DOHH2 (cell line): ENCODE data around the gene BATF.
A peak's percentile ranks its signal among the peaks of the same experiment; 100 is the strongest.

Experiments
- H3F3A ChIP-seq: fragments of 200-600 bp; sonication (generic), shearing (Covaris generic); 2 replicates; pipeline ENCODE4 v1.6.0; 2016; ENCODE audit warnings: antibody characterized with exemption, mild to moderate bottlenecking; ENCODE audit not compliant: control insufficient read depth, insufficient read depth
- H3K27ac ChIP-seq: fragments of 200-600 bp; sonication (generic); 2 replicates; pipeline ENCODE4 v1.5.1; 2014; ENCODE audit warnings: low read depth, mild to moderate bottlenecking, low read length, moderate library complexity
- H3K27me3 ChIP-seq: fragments of 200-600 bp; sonication (generic); 2 replicates; pipeline ENCODE4 v1.6.1; 2014; ENCODE audit warnings: mild to moderate bottlenecking, low read length, mixed read lengths; ENCODE audit not compliant: control insufficient read depth
- H3K36me3 ChIP-seq: fragments of 200-600 bp; sonication (generic); 2 replicates; pipeline ENCODE4 v1.6.1; 2014; ENCODE audit warnings: mild to moderate bottlenecking, low read length, moderate library complexity, mixed read lengths; ENCODE audit not compliant: control insufficient read depth
- H3K4me1 ChIP-seq: fragments of 200-600 bp; sonication (generic); 2 replicates; pipeline ENCODE4 v1.6.1; 2014; ENCODE audit warnings: mild to moderate bottlenecking, low read length, mixed read lengths; ENCODE audit not compliant: control insufficient read depth
- H3K4me2 ChIP-seq: fragments of 200-600 bp; sonication (generic); 2 replicates; pipeline ENCODE4 v1.6.0; 2014; ENCODE audit warnings: mild to moderate bottlenecking, low read length, moderate library complexity
- H3K4me3 ChIP-seq: fragments of 200-600 bp; sonication (generic); 2 replicates; pipeline ENCODE4 v1.5.1; 2014; ENCODE audit warnings: mild to moderate bottlenecking, low read length, mixed read lengths
- H3K79me2 ChIP-seq: fragments of 200-600 bp; sonication (generic); 2 replicates; pipeline ENCODE4 v1.6.1; 2014; ENCODE audit warnings: mild to moderate bottlenecking, low read length, mixed read lengths; ENCODE audit not compliant: control insufficient read depth
- H3K9me2 ChIP-seq: fragments of 200-600 bp; sonication (generic); replicated peaks from 2 replicates; pipeline ENCODE4 v1.6.1; 2014; ENCODE audit warnings: mild to moderate bottlenecking, low read length, mixed read lengths; ENCODE audit not compliant: control insufficient read depth
- H3K9me3 ChIP-seq: fragments of 200-600 bp; sonication (generic); 2 replicates; pipeline ENCODE4 v1.6.1; 2014; ENCODE audit warnings: antibody characterized with exemption, low read length, mixed read lengths; ENCODE audit not compliant: control insufficient read depth, insufficient read depth
- H4K20me1 ChIP-seq: fragments of 200-600 bp; sonication (generic); 2 replicates; pipeline ENCODE4 v1.6.0; 2014; ENCODE audit warnings: low read depth, mild to moderate bottlenecking, antibody characterized with exemption, low read length, moderate library complexity; ENCODE audit not compliant: control insufficient read depth, insufficient read depth
- CTCF ChIP-seq: fragments of 200-600 bp; sonication (generic); IDR thresholded peaks from one replicate; pipeline ENCODE4 v1.5.1; 2014; ENCODE audit warnings: antibody characterized with exemption, mild to moderate bottlenecking, low read depth, low read length; ENCODE audit not compliant: poor library complexity, severe bottlenecking
- EZH2phosphoT487 ChIP-seq: fragments of 200-600 bp; sonication (generic); IDR thresholded peaks from 2 replicates; pipeline ENCODE4 v1.6.1; 2017; ENCODE audit warnings: borderline replicate concordance, mild to moderate bottlenecking, antibody characterized with exemption, low read length, moderate library complexity, mixed read lengths

Gene BATF

GRCh38 chr14:75559045-75559444 is 36.8 kb downstream of the BATF start:
- H3F3A ChIP-seq = no peaks in the 10 kb centered on the region
- no peaks in the 10 kb centered on the region for H3K36me3 ChIP-seq
- H3K4me3 ChIP-seq = no peak overlapping the region
- no peaks in the 10 kb centered on the region for H3K9me2 ChIP-seq
- no peaks in the 10 kb centered on the region for H4K20me1 ChIP-seq
- H3K27ac ChIP-seq = no peak overlapping the region
- no peaks in the 10 kb centered on the region; the same call in 1 of the 2 replicates for H3K4me1 ChIP-seq
- H3K27me3 ChIP-seq = peaks cover 27% of the 10 kb centered on the region
- H3K4me2 ChIP-seq = no peak overlapping the region
- no peaks in the 10 kb centered on the region for H3K9me3 ChIP-seq
- TF ChIP-seq EZH2phosphoT487 = no peak
- no peak for TF ChIP-seq CTCF
- no peaks in the 10 kb centered on the region for H3K79me2 ChIP-seq

DNA sequence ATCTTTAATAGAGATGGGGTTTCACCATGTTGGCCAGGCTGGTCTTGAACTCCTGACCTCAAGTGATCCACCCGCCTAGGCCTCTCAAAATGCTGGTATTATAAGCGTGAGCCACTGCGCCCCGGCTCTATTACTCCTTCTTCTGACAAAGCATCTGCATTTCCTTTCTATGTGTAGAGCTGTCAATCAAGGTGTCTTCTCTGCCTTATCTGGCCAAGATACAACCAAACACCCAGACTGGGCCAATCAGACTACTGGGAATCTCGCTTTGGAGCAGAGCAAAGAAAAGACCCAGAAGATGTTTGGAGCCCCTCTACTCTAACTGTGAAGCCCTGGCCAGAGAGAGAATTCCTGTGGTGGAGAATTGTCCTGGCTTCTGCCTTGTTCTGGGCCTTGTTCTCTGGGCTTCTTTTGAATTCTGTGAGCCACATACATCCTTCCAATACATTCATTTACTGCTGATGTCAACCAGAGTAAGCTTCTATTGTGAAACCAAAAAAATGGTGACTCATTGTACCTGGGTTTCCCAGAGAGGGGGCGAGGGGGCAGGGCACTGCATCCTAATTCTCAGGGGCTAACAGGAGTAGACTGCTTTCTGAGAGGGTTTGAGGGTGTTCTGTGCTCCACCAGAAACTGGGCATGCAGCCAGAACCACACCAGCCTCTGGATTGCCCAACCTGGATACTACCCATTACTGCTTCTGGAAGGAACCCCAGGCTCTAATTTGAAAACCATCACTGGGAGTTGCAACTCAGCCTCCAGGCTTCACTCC is 37.4 kb downstream of the BATF start:
- H3K4me1 ChIP-seq = no peaks in the 10 kb centered on the region; the same call in 1 of the 2 replicates
- no peaks in the 10 kb centered on the region for H4K20me1 ChIP-seq
- no peak overlapping the region for H3K4me2 ChIP-seq
- no peaks in the 10 kb centered on the region for H3K36me3 ChIP-seq
- H3K79me2 ChIP-seq = no peaks in the 10 kb centered on the region
- peaks cover 25% of the 10 kb centered on the region for H3K27me3 ChIP-seq
- no peak overlapping the region for H3K27ac ChIP-seq
- no peak for TF ChIP-seq EZH2phosphoT487
- no peak for TF ChIP-seq CTCF
- H3K9me2 ChIP-seq = no peaks in the 10 kb centered on the region
- H3K9me3 ChIP-seq = no peaks in the 10 kb centered on the region
- no peak overlapping the region for H3K4me3 ChIP-seq
- no peaks in the 10 kb centered on the region for H3F3A ChIP-seq

GRCh38 chr14:75561013-75561432 is 38.8 kb downstream of the BATF start:
- H3K9me2 ChIP-seq = no peaks in the 10 kb centered on the region
- no peaks in the 10 kb centered on the region for H3K36me3 ChIP-seq
- no peaks in the 10 kb centered on the region for H3K79me2 ChIP-seq
- no peaks in the 10 kb centered on the region for H3K9me3 ChIP-seq
- no peak overlapping the region for H3K4me2 ChIP-seq
- TF ChIP-seq CTCF (peak; percentile 94), EZH2phosphoT487 (no peak)
- H3K4me3 ChIP-seq = no peak overlapping the region
- H3F3A ChIP-seq = no peaks in the 10 kb centered on the region
- H3K4me1 ChIP-seq = no peaks in the 10 kb centered on the region; the same call in 1 of the 2 replicates
- peaks cover 28% of the 10 kb centered on the region for H3K27me3 ChIP-seq
- H3K27ac ChIP-seq = no peak overlapping the region
- no peaks in the 10 kb centered on the region for H4K20me1 ChIP-seq
